ENCODE measurements around the gene NSMCE1.
A peak's percentile ranks its signal among the peaks of the same experiment; 100 is the strongest.

The NSMCE1 gene

GRCh38 chr16:27220527-27220926, 48.0 kb downstream of the NSMCE1 start:
- H3K4me1 Mint-ChIP-seq: peaks cover 33% of the 10 kb centered on the region
- peak overlapping the region; percentile 48 for H3K27ac Mint-ChIP-seq
- H3K9me3 Mint-ChIP-seq: no peaks in the 10 kb centered on the region
- no peak for TF ChIP-seq CTCF (IDR thresholded peaks at IDR 0.05)
- no peak overlapping the region for H3K4me3 Mint-ChIP-seq
- no peak for DNase-seq
- H3K36me3 Mint-ChIP-seq (ENCODE audit: low read depth): peaks cover 9% of the 10 kb centered on the region
- peaks cover 21% of the 10 kb centered on the region for H3K27me3 Mint-ChIP-seq (ENCODE audit: low read depth, poor library complexity)

- DNase-seq: no peak
- Mint-ChIP-seq H3K4me3 (no peak overlapping the region), H3K27me3 (ENCODE audit: low read depth, poor library complexity) (peaks cover 24% of the 10 kb centered on the region), H3K27ac (no peak overlapping the region), H3K4me1 (peaks cover 32% of the 10 kb centered on the region), H3K36me3 (ENCODE audit: low read depth) (peaks cover 10% of the 10 kb centered on the region), H3K9me3 (no peaks in the 10 kb centered on the region)
- no peak for TF ChIP-seq CTCF (IDR thresholded peaks at IDR 0.05)
Measured at GRCh38 chr16:27220120-27220519, 48.5 kb downstream of the NSMCE1 start.

GRCh38 chr16:27219161-27219560, 49.4 kb downstream of the NSMCE1 start:
- no peak overlapping the region for H3K27ac Mint-ChIP-seq
- peaks cover 29% of the 10 kb centered on the region for H3K27me3 Mint-ChIP-seq (ENCODE audit: low read depth, poor library complexity)
- H3K9me3 Mint-ChIP-seq: no peaks in the 10 kb centered on the region
- peaks cover 18% of the 10 kb centered on the region for H3K36me3 Mint-ChIP-seq (ENCODE audit: low read depth)
- TF ChIP-seq CTCF (IDR thresholded peaks at IDR 0.05): no peak
- no peak for DNase-seq
- no peak overlapping the region for H3K4me3 Mint-ChIP-seq
- peaks cover 31% of the 10 kb centered on the region for H3K4me1 Mint-ChIP-seq

GRCh38 chr16:27218756-27219155, 49.8 kb downstream of the NSMCE1 start:
- peaks cover 29% of the 10 kb centered on the region for H3K27me3 Mint-ChIP-seq (ENCODE audit: low read depth, poor library complexity)
- no peak overlapping the region for H3K4me3 Mint-ChIP-seq
- H3K9me3 Mint-ChIP-seq: no peaks in the 10 kb centered on the region
- H3K4me1 Mint-ChIP-seq: peaks cover 27% of the 10 kb centered on the region
- no peak overlapping the region for H3K27ac Mint-ChIP-seq
- DNase-seq: no peak
- peaks cover 22% of the 10 kb centered on the region for H3K36me3 Mint-ChIP-seq (ENCODE audit: low read depth)
- no peak for TF ChIP-seq CTCF (IDR thresholded peaks at IDR 0.05)

GRCh38 chr16:27217256-27217655, 51.3 kb downstream of the NSMCE1 start:
- Mint-ChIP-seq H3K27me3 (ENCODE audit: low read depth, poor library complexity) (peaks cover 36% of the 10 kb centered on the region), H3K4me1 (peaks cover 18% of the 10 kb centered on the region), H3K36me3 (ENCODE audit: low read depth) (peaks cover 30% of the 10 kb centered on the region), H3K4me3 (no peak overlapping the region), H3K9me3 (no peaks in the 10 kb centered on the region), H3K27ac (peak overlapping the region; percentile 91)
- DNase-seq: peak; percentile 41
- no peak for TF ChIP-seq CTCF (IDR thresholded peaks at IDR 0.05)

- no peak overlapping the region for H3K4me3 Mint-ChIP-seq
- no peak overlapping the region for H3K27ac Mint-ChIP-seq
- no peak for TF ChIP-seq CTCF (IDR thresholded peaks at IDR 0.05)
- H3K36me3 Mint-ChIP-seq (ENCODE audit: low read depth): peaks cover 30% of the 10 kb centered on the region
- no peak for DNase-seq
- peaks cover 14% of the 10 kb centered on the region for H3K4me1 Mint-ChIP-seq
- peaks cover 32% of the 10 kb centered on the region for H3K27me3 Mint-ChIP-seq (ENCODE audit: low read depth, poor library complexity)
- no peaks in the 10 kb centered on the region for H3K9me3 Mint-ChIP-seq
Measured at GRCh38 chr16:27216297-27216885, 52.2 kb downstream of the NSMCE1 start.

Measured in nephron progenitor cell (in vitro differentiated cells).